HCT116 (cell line): Measurements from ENCODE around the gene ZNF488. TPM values are rescaled to one million over a fixed set of nuclear protein-coding genes. Genes with fewer than 3 reads are reported as not detected.

Experiments
- ATAC-seq: fragments of 200-7000 bp; cut with Tn5 transposase; 2 replicates; pipeline ENCODE4 v1.9.1; 2020; ENCODE audit warnings: mild to moderate bottlenecking, moderate library complexity
- Bru-seq: library from RNA; stranded (reverse); fragments of 400-500 nt; gene quantifications from one replicate; lab custom pipeline; 2021; lab: Mats Ljungman, UMichigan
- BruChase-seq, 2 experiments: library from RNA; stranded (reverse); fragments of 400-500 nt; gene quantifications; one replicate each; lab custom pipeline; 2021; lab: Mats Ljungman, UMichigan
- BruUV-seq: library from RNA; stranded (reverse); fragments of 400-500 nt; replicated peaks from 2 replicates; lab custom pipeline; 2021; lab: Mats Ljungman, UMichigan
- CTCF ChIA-PET: fragments of 300-600 bp; sonication (Branson Sonifier 250); formaldehyde crosslinking; loops from one replicate; lab custom pipeline; 2021; ENCODE audit warnings: antibody characterized with exemption; lab: Charles Lee
- POLR2A ChIA-PET: fragments of 300-600, 350-600 bp; sonication (Branson Sonifier 250); formaldehyde crosslinking; loops from one replicate; lab custom pipeline; 2021; ENCODE audit warnings: antibody characterized with exemption; lab: Charles Lee
- RAD21 ChIA-PET, 2 experiments: fragments of 300-600 bp; sonication (Branson Sonifier 250); formaldehyde crosslinking; loops; one replicate each; lab custom pipeline; 2023; ENCODE audit warnings: low total read pairs in 2 of 2; ENCODE audit not compliant: uncharacterized antibody in 2 of 2, unreplicated experiment in 2 of 2, low non-redundant PET in 1 of 2; lab: Charles Lee
- DNase-seq: peaks from one replicate; pipeline ENCODE4 v3.0.0-alpha.2; 2010; ENCODE audit warnings: low read depth, low spot score
- H2AFZ ChIP-seq: fragments of 200-600 bp; shearing (Covaris generic), sonication (generic); 2 replicates; pipeline ENCODE4 v1.6.1; 2017; ENCODE audit warnings: low read depth, mixed run types, mixed read lengths, antibody characterized with exemption, low read length; ENCODE audit not compliant: poor library complexity, severe bottlenecking
- H3K27ac ChIP-seq: 2 replicates; pipeline ENCODE4 v1.5.1; 2012; ENCODE audit warnings: low read depth, low read length
- H3K27me3 ChIP-seq: fragments of 200-600 bp; sonication (generic); 2 replicates; pipeline ENCODE4 v1.6.1; 2016; ENCODE audit warnings: mixed run types, low read length, mixed read lengths; ENCODE audit not compliant: insufficient read depth
- H3K36me3 ChIP-seq, 2 experiments: fragments of 200-500 bp in 1 of 2; fragments of 200-600 bp in 1 of 2; sonication (Bioruptor generic) in 1 of 2; sonication (generic) in 1 of 2; 2 replicates each; pipeline versions ENCODE4 v1.5.1 to v1.6.1; 2014 to 2016; ENCODE audit warnings: low read length in 2 of 2, inconsistent platforms in 1 of 2, mixed read lengths in 1 of 2, mixed run types in 1 of 2; ENCODE audit not compliant: insufficient read depth in 2 of 2, control insufficient read depth in 1 of 2
- H3K4me1 ChIP-seq, 2 experiments: fragments of 200-600 bp in 1 of 2; sonication (generic) in 1 of 2; 2 replicates each; pipeline versions ENCODE4 v1.5.1 to v1.6.1; 2012 to 2017; ENCODE audit warnings: low read length in 2 of 2, inconsistent platforms in 1 of 2, mild to moderate bottlenecking in 1 of 2, mixed read lengths in 1 of 2, mixed run types in 1 of 2, moderate library complexity in 1 of 2; ENCODE audit not compliant: insufficient read depth in 2 of 2, control insufficient read depth in 1 of 2
- H3K4me2 ChIP-seq: fragments of 200-600 bp; sonication (generic); 2 replicates; pipeline ENCODE4 v1.6.1; 2017; ENCODE audit warnings: mixed run types, low read length, mixed read lengths
- H3K4me3 ChIP-seq, 2 experiments: fragments of 200-600 bp in 1 of 2; sonication (generic) in 1 of 2; replicated peaks in 1 of 2; 2 replicates each; pipeline ENCODE4 v1.5.1; 2011 to 2016; ENCODE audit warnings: low read length in 2 of 2, control low read depth in 1 of 2, low read depth in 1 of 2, mild to moderate bottlenecking in 1 of 2, mixed read lengths in 1 of 2, mixed run types in 1 of 2
- H3K79me2 ChIP-seq: fragments of 200-600 bp; sonication (generic); 2 replicates; pipeline ENCODE4 v1.6.1; 2017; ENCODE audit warnings: mild to moderate bottlenecking, mixed run types, low read length, moderate library complexity, mixed read lengths; ENCODE audit not compliant: insufficient read depth
- H3K9ac ChIP-seq: fragments of 200-600 bp; sonication (generic); 2 replicates; pipeline ENCODE4 v1.6.1; 2016; ENCODE audit warnings: low read length, mixed read lengths
- H3K9me2 ChIP-seq: fragments of 200-600 bp; sonication (generic), shearing (Covaris generic); 2 replicates; pipeline ENCODE4 v1.6.1; 2017; ENCODE audit warnings: mixed run types, mild to moderate bottlenecking, moderate library complexity; ENCODE audit not compliant: insufficient read depth
- H3K9me3 ChIP-seq, 2 experiments: fragments of 200-500 bp in 1 of 2; fragments of 200-600 bp in 1 of 2; sonication (Bioruptor generic) in 1 of 2; sonication (generic) in 1 of 2; 2 replicates each; pipeline ENCODE4 v1.6.1; 2014 to 2017; ENCODE audit warnings: low read length in 2 of 2, mixed read lengths in 2 of 2, inconsistent platforms in 1 of 2, low read depth in 1 of 2, mild to moderate bottlenecking in 1 of 2, mixed run types in 1 of 2, moderate library complexity in 1 of 2; ENCODE audit not compliant: control insufficient read depth in 1 of 2, insufficient read depth in 1 of 2
- H4K20me1 ChIP-seq: fragments of 200-600 bp; sonication (generic), shearing (Covaris generic); 2 replicates; pipeline ENCODE4 v1.6.1; 2017; ENCODE audit warnings: mixed run types, mild to moderate bottlenecking, moderate library complexity; ENCODE audit not compliant: insufficient read depth
- EGR1 ChIP-seq: IDR thresholded peaks from 2 replicates; pipeline ENCODE4 v1.6.1; 2012; ENCODE audit warnings: low read depth
- ELF1 ChIP-seq: IDR thresholded peaks from 2 replicates; pipeline ENCODE4 v1.6.1; 2012; ENCODE audit warnings: low read depth, borderline replicate concordance
- EZH2 ChIP-seq: fragments of 200-600 bp; sonication (generic); IDR thresholded peaks from 2 replicates; pipeline ENCODE4 v1.6.1; 2017; ENCODE audit warnings: antibody characterized with exemption, mixed run types
- POLR2A ChIP-seq: IDR thresholded peaks from 2 replicates; pipeline ENCODE4 v1.7.0; 2011; ENCODE audit warnings: borderline replicate concordance; ENCODE audit not compliant: insufficient read depth, insufficient read length; ENCODE audit errors: extremely low read depth
- POLR2AphosphoS5 ChIP-seq: IDR thresholded peaks from 2 replicates; pipeline ENCODE4 v1.6.1; 2011; ENCODE audit warnings: mild to moderate bottlenecking, low read depth, low read length, moderate library complexity
- SP1 ChIP-seq: IDR thresholded peaks from 2 replicates; pipeline ENCODE4 v1.6.1; 2012; ENCODE audit warnings: low read depth
- YY1 ChIP-seq: IDR thresholded peaks from 2 replicates; pipeline ENCODE4 v1.6.1; 2011; ENCODE audit warnings: low read length, low read depth, moderate library complexity, mild to moderate bottlenecking; ENCODE audit not compliant: insufficient replicate concordance; ENCODE audit errors: extremely low read depth
- ZFX ChIP-seq: fragments of 450-650 bp; IDR thresholded peaks from 2 replicates; pipeline ENCODE4 v1.6.1; 2017
- intact Hi-C: fragments of 100-400 bp; cut with micrococcal nuclease; formaldehyde crosslinking; loops from 2 replicates; pipeline ENCODE4 v1.10.0; 2022
- long read RNA-seq: library from polyadenylated mRNA; unstranded; transcript quantifications from one replicate; pipeline ENCODE4 v2.0.0, GENCODE V29; 2021; ENCODE audit not compliant: unreplicated experiment
- polyA plus RNA-seq: library from polyadenylated mRNA; unstranded; fragments of >200 nt; gene quantifications from 2 replicates; pipeline ENCODE4 v1.2.1, GENCODE V29; 2012; ENCODE audit warnings: missing spikeins
- total RNA-seq: library from RNA; stranded (reverse); gene quantifications from one replicate; pipeline ENCODE4 v1.2.1, GENCODE V29; 2021; ENCODE audit not compliant: unreplicated experiment
- TF ChIP-seq, protein P1 (sequence below): IDR thresholded peaks from 2 replicates; pipeline ENCODE4 v1.6.1; 2012

ZNF488 gene, protein sequence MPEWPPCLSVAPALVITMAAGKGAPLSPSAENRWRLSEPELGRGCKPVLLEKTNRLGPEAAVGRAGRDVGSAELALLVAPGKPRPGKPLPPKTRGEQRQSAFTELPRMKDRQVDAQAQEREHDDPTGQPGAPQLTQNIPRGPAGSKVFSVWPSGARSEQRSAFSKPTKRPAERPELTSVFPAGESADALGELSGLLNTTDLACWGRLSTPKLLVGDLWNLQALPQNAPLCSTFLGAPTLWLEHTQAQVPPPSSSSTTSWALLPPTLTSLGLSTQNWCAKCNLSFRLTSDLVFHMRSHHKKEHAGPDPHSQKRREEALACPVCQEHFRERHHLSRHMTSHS
- total RNA-seq (3.9 TPM), Bru-seq, nascent RNA (percentile 38 among the genes with signal in this experiment), BruChase-seq, experiment 1, labeled RNA remaining after a 6-hour chase (percentile 14 among the genes with signal in this experiment), BruChase-seq, experiment 2, labeled RNA remaining after a 2-hour chase (percentile 38 among the genes with signal in this experiment)
- polyA plus RNA-seq = 1.8 and 2.1 TPM in 2 replicates
- long read RNA-seq, partial matches to known transcripts = 0 of 6 reads
- long read RNA-seq, other reads (novel, unspliced or antisense) = 4 of 6 reads

- Histone ChIP-seq H3K9me2 (no peaks in the 10 kb centered on the region), H3K36me3 (no peaks in the 10 kb centered on the region), H3K27ac (peak within 1 kb of the TSS; percentile 74), H3K9ac (peak within 1 kb of the TSS; percentile 69), H3K27me3 (no peaks in the 10 kb centered on the region), H3K4me1 (peaks cover 16 to 18% of the 10 kb centered on the region in 2 experiments), H3K9me3 (no peaks in the 10 kb centered on the region; a peak in 1 of 4 replicates), H2AFZ (peak within 1 kb of the TSS; percentile 85), H3K79me2 (no peaks in the 10 kb centered on the region), H3K4me3 (peak within 1 kb of the TSS; percentile 68 to 70), H4K20me1 (no peaks in the 10 kb centered on the region), H3K4me2 (peak within 1 kb of the TSS; percentile 93)
- intact Hi-C loops = no loop called here
- POLR2A ChIA-PET = interaction anchor here (0.7 to 1.2 kb wide), 5 partner anchors 9 to 37 kb away, joined by 3 to 4 read pairs (median 3); no protein-coding TSS in a partner anchor
- TF ChIP-seq ZFX = peak; percentile 31; the same call in 1 of the 2 replicates
- TF ChIP-seq YY1 = no peak
- peak; percentile 84 for TF ChIP-seq POLR2AphosphoS5
- peak; percentile 53; the same call in 1 of the 2 replicates for TF ChIP-seq SP1
- TF ChIP-seq EGR1 = peak; percentile 73
- TF ChIP-seq ELF1 = no peak
- TF ChIP-seq, protein P1, sequence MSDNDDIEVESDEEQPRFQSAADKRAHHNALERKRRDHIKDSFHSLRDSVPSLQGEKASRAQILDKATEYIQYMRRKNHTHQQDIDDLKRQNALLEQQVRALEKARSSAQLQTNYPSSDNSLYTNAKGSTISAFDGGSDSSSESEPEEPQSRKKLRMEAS = peak; percentile 73
- TF ChIP-seq EZH2 = no peak
- peak; percentile 68 for TF ChIP-seq POLR2A
- BruUV-seq = no TSS peak
- peak; percentile 96 for ATAC-seq
- CTCF ChIA-PET = interaction anchor here (1.0 to 1.6 kb wide), 2 partner anchors 20 to 23 kb away, joined by 5 to 8 read pairs; no protein-coding TSS in a partner anchor
- peak; percentile 63 for DNase-seq
- RAD21 ChIA-PET = no interaction called here
Observed at GRCh38 chr10:47384148-47384921, at the start of gene ZNF488. TSS of gene ZNF488 (minus strand) at chr10:47384293. CDS start at chr10:47368829, 15,464 bp downstream.
